ENCODE results near the gene SYTL2.

The SYTL2 gene

DNA sequence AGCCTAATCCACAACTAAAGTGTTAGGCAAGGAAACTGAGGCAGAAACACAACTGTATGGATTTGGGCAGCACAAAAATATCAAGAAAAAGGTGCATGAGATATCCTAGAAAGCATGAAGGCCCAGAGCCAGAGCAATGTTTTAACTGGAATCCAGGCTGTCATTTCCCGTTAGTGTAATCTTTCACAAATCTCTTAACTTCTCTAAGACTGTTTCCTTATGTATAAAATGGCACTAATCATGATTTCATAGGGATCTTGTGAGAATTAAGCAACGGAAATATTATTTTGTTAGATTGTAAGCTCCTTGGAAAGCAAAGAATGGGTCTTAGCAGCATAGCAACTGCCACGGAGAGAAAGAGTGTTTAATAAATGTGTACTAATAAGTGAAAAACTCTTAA lies 14.7 kb upstream of the SYTL2 start:
- no peak for FAIRE-seq

DNA sequence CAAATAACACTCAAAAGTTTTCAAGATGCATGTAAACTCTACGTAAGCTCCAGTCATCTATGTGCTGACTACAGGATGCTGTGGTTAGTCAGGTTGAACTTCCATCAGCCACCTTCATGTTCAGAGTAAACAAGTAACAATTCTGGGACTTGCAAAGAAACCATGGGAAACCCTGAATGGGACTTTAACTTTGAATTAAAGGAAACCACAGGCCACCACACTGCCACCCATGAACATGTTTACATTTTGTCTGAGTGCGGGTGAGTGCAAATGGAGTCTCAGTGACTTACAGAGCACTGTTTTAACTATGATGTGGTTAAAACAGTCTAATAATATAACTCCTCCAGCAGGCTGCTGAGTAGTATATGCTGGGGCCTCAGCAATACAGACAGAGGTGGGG lies 12.9 kb upstream of the SYTL2 start:
- no peak for FAIRE-seq

DNA sequence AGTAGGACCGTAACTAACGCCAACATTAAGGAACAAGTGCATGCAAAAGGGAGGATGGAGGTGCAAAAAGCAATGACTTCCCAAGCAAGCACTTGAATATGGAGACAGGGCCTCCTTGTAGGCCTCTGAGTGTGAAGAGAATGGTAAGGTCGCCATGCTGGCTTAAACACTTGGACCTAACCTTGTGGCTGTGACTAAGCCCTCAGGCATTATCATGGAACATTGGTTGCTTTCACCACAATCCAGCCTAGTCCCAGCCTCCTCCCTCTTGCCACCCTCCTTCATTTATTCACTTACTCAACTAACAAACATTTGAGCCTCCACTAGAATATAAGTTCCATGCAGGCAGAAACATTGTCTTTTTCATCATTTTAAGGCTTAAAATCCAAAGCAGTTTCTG lies 11.9 kb upstream of the SYTL2 start:
- no peak for FAIRE-seq

DNA sequence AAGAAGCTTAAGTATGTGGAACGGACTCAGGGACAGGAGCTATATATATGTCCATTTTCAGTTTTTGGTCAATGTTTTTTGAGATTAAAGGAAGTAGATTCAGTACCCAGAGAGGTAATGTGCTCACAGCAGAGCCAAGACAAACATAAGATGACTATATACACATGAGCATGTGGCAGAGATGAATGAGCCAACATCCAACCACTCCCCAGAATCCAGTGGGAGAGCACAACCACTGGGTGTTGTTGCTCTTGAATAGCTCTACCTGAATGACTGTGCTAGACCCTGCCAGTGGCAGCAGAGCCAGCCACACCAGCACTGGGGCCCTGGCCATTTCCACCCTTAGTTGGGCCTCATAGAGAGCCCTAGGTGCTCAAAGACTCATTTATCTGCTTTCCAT lies 10.7 kb upstream of the SYTL2 start:
- no peak for FAIRE-seq

DNA sequence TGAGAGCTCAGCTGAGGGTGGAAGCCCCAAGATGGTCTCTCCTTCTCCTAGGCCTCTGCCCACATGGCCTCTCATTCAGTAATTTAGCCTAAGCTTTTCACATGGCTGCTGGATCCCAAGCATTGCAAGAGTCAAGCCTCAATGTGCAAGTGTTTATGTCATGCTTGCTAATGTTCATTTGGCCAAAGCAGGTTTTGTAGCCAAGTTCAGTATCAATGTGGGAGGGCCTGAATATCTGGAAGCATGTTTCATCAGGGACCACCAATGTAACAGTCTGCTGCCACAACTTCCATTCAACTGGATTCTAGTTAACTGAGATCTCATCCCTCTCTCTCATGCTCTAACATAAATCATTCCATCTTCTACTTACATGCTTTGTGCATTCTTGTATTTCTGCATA lies 8.5 kb upstream of the SYTL2 start:
- FAIRE-seq: no peak

DNA sequence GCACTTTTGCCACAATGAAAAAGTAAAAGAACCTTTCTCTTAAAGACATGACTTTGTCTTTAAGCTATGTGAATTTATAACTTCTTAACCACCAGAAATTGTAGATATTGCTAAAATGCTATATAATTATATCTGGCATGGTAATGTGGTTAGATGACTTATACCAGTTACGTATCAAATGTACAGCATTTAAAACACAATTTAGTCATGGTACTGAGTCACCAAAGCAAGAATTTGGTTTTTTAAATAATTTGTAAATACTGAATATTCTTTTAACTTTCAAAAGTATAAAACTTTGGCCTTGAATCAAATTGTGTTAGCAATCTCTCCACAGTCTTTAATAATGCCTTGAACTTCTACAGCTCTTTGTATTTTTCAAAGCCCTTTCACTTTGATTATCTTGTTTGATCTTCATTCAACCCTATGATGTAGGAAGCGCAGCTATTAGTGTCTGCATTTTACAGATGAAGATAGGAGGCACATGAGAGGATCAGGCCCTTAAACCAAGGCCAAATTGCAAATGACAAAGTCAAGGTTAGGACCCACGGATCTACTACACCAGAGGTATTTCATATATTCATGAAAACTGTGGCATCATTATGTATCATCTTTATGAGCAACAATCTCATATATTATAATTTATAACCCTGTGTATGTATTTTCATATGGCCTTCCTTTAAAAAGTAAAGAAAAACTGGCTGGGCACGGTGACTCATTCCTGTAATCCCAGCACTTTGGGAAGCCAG lies 4.4 kb upstream of the SYTL2 start:
- FAIRE-seq: no peak

DNA sequence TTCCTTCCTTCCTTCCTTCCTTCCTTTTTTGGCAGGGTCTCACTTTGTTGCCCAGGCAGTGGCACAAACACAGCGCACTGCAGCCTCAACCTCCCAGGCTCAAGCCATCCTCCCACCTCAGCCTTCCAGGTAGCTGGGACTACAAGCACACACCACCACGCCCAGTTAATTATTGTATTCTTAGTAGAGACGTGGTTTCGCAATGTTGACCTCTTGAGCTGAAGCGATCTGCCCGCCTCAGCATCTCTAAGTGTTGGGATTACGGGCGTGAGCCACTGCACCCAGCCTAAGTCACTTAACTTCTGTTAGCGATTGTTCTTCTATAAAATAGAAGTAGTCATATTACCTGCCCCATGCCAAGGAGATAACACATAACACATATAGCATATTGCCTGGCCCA lies 2.8 kb upstream of the SYTL2 start:
- FAIRE-seq: no peak

DNA sequence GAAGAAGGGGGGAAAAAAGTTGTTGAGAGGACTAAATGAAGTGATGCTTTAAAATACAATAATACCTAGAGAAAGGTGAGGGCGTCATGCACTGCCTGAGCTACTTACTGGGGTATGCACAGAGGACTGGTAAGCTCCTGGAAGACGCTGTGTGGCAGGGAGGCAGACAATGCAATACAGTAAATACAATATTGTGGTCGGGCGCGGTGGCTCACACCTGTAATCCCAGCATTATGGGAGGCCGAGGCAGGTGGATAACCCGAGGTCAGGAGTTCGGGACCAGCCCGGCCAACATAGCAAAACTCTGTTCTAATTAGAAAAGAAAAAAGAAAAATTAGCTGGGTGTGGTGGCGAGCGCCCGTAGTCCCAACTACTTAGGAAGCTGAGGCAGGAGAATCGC lies 683 bp upstream of the SYTL2 start:
- FAIRE-seq: no peak

DNA sequence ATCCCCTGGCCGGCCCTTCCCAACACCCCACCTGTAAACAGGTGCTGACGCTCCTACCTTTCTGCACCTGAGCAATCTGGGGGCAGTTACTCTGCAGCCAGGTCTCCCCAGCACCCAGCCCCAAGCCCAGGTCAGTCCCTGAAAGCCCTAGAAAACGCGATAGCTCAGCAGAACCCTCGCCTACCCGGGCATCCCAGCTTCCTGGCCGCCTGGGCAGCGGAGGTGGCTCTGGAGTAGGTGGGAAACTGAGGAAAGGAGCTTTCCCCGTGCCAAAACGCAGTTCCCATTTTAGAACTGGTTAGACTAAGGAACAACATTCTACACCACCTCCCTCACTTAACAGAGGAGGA lies 445 bp downstream of the SYTL2 start:
- FAIRE-seq: no peak

DNA sequence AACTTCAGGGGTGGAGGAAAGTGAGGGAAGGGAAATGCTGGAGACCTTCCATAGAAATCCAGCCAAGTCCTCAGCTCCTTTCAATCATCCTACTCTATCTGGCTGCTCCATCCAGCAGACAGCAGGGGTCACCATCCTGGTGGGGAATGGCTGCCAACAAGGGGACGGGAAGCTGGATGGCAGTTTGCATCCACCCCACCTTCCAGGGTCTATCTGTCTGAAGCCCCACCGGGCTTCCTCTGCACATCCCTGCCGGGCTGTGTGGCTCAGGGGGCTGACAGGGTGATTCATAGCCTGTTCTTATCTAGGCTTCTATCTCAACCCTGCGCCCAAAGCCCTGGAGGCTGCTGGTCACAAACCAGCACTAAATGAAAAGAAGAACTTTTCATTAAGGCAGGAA lies 1.1 kb downstream of the SYTL2 start:
- FAIRE-seq: no peak

DNA sequence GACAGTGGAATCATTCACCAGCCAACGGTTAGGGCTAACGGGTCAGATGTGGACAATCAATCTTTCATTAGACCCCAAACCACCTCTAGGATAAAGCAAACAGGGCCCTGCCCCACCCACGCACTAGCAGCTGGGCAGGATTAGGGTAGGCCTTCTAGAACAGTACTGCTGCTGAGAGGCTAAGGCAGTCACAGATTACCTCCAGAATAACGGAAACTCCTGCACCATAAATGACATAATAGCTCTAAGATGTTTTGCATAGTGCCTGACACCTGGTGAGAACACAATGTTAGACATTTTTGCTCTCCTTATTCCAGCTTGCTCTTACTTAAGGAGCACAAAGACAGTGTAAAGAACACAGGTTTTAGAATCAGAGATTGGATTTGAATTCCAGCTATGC lies 1.8 kb downstream of the SYTL2 start:
- no peak for FAIRE-seq

DNA sequence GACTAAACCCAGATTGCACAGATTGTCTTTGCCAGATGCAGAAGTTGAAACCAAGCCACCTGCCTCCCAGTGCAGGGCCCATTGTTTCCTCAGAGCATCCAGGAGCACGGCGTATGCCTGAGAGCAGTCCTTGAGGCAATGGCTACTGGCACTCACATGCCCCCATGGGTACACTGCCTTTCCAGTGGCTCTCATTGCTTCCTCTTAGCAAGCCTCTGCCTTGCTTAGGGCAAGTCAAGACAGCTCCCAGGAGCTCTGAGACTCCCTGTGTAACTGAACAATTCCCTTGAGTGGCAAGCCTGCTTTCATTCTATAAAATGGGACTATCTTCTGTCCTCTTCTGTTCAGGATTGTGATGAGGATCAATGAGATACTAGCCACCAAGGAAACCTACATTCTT lies 4.1 kb downstream of the SYTL2 start:
- FAIRE-seq: no peak

DNA sequence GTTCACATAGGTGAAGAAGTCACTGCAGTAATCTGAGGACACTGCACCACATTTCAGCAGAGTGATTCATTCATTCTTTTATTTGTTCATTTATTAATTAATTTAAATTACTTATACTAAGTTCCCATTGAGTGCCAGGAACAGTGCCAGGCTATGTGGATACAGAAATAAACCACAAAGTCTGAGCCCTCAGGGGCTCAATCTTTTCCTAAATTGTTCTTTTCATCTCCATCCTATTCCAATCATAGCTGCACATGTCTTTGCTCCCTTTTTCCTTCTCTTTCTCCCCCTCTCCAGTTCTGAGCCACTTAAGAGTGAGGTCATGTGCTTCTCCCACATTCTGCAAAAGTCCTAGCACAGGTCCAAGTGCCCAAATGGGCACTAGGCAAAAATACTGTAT lies 4.9 kb downstream of the SYTL2 start:
- FAIRE-seq: no peak

DNA sequence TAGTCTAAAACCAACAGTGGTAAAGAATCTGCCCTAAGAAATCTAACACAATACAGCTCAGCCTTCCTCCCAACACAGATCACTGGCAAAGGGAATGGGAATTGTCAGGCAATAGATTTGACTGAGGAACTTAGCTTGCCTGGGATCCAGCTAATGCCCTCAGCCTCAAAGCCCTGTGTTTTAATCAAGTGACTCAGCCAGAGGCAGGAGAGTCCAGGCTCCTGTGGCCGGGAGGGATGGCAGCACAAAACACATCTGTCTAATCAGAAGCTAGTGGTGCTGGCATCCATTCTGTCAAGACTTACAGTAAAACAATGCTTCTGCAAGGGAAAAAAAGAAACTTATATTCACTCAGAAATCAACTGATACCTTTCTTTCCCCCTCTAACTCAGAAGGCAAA lies 5.6 kb downstream of the SYTL2 start:
- FAIRE-seq: no peak

DNA sequence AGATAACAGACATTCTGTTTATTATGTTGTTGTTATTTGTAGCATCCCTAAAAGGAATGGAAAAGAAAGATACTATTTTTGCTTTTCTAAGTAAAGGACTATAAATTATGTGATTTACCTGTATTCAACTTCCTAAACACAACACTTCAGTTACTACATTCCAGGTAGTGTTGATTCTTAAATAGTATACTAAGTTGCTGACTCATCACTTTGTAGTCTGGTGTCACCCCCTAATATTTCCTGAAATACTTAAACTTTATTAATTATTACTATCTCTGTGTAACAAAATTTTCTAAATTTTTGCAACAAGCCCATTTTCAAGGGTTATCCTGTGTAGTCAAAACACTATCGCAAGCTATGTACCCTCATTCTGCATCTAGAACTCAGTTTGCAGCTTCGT lies 7.0 kb downstream of the SYTL2 start:
- FAIRE-seq: no peak

DNA sequence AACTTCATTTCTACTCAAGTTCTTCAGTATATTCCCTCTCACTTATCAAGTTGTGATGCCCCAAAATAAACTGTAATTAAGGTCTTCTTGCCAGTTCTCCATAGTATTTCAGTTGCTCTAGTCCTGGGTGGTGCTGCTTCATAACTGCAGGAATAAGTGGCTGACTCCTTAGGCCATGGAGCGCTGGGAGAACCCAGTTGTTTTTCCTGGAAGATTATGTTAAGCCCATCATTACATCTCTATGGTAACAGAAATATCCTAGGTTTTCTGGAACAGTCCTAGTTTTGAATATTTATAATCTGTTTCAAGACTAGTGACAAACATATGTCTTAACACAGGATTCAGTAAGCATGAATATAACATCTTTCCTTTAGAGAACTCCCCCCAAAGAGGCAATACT lies 7.6 kb downstream of the SYTL2 start:
- no peak for FAIRE-seq

DNA sequence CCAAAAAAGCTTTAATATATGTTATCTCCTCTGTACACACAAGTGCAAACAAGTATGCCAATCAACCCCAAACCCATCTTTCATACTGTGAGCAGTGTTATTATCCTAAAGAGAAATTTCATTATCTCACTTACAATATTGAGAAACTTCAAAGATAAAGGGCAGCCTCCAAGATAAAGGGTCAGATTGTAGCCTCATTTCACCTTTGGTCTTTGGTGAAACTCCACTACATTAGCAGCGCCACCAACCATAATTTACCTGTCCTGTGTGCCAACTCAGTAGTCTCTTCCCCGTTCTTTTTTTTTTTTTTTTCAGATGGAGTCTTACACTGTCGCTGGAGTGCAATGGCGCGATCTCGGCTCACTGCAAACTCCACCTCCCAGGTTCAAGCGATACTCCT lies 9.4 kb downstream of the SYTL2 start:
- FAIRE-seq: no peak

DNA sequence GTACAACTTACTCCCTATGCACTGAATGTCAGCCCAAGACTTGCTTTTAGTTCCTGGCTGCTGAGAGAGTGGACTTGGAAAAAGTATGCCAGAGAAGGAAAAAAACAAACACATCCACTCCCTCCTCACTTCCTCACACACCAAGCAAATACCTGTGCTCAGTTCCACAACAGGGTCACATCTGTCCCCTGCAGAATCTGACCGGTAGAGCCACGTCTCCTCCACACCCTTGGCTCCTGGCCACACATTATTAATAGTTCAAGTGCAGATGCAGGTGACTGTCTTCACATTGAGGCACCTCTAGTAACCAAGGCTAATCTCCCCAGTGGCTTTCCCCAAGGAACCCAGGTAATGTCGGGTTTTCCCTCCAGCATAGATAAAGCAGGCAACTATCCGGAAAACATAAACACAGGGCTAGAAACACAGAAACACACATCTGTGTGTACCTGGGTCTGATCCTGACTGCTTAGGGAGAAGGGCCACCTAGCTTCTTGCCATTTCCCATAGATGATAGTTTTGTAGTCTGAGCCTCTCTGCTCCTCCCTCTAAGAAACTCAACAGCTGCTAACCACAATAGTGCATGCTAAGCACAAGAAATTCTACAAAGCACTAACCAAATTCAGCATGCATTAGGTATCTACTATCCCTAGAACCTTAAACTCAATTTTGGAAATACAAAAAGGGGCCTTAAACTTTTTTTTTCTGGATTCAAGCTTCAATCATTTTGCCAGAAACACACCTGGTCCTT lies 10.2 kb downstream of the SYTL2 start:
- no peak for FAIRE-seq

DNA sequence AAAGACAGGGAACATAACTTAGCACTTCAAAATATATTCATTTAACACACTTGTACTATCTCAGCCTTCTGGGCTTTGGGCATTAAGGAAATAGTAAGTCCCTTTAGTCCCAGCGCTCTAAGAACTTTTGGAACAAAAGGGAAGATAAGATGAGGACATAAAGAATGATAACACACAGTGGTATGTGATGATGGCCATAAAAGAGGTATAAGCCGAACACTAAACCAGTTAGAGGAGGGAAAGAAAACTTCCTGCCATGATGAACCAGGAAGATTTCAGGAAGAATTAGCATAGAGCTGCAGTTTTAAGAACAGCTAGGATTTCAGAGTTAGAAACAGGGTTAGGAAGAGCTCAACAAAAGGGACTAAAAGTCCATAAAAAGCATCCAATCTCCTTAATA lies 11.8 kb downstream of the SYTL2 start:
- FAIRE-seq: no peak

DNA sequence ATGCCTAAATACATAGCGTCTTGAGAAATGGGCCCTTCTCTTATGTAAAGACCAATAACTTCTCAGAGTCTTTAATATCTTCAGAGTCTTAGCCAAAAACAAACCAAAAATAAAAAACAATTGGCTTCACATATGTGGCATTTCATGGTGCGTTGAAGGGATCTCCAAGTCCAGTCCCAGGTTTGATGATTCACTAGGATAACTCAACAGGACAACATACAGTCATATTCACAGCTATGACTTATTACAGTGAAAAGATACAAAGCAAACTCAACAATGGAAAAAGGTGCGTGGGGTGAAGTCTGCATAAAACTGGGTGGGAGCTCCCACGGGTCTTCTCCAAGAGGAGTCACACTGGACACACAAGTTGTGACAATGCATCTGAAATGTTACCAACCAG lies 12.6 kb downstream of the SYTL2 start:
- FAIRE-seq: no peak

DNA sequence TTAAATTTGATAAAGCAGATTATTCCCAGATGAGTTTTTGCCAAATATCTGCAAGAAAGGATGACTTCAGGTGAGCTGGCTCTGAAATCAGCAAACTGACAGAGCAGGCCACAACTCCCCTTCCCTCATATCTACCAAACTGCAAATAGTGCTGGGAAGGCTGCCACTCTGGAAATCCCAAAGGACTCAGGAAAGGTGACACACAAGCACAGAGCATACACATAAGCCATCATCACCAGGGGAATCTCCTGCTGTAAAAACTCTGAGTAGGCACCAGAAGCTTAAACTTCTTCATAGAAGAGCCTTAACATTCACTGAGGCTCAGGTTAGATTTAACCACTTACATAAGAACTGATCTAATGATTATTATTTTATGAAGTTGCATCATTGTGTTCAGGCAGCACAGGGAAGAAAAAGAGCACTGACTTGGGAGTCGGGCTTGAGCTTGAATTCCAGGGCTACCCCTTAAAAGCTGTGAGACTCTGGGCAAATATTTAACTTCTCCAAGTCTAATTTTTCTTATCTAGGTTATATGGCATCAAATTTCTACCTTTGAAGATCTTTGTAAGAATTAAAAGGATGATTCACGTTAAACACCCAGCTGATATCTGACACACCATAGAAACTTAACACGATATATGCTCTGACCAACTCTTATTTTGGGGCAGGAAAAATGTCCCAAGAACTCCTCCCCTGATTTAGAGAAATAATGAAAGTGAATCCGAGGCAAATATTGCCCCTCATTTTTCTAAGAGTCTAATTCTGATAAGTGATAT lies 15.0 kb downstream of the SYTL2 start:
- FAIRE-seq: no peak

DNA sequence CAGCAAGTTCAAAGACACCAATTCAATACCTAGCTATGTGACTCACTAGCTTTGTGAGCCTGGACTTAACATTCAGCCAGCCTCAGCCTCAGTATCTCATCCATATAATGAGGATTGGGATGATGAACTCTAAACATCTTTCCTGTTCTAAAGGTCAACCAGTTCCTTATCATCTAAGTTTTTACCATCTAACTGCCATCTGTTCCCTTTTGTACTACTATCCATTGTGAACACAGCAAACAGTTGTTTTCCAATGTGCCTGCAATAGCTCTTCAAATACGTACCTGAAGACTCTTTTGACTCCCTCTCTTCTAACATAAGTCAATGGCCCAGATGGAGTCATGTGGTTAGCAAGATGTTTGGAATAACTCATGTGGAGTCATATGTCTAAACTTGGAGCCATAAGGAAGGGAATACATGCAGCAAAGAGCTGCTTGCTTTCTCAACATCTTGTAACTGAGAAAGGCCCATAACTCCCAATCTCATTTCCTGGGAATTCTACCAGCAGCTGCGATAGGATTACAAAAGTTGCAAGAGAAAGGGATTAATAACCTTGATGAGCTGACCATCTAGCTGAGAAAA lies 19.4 kb downstream of the SYTL2 start:
- FAIRE-seq: no peak

DNA sequence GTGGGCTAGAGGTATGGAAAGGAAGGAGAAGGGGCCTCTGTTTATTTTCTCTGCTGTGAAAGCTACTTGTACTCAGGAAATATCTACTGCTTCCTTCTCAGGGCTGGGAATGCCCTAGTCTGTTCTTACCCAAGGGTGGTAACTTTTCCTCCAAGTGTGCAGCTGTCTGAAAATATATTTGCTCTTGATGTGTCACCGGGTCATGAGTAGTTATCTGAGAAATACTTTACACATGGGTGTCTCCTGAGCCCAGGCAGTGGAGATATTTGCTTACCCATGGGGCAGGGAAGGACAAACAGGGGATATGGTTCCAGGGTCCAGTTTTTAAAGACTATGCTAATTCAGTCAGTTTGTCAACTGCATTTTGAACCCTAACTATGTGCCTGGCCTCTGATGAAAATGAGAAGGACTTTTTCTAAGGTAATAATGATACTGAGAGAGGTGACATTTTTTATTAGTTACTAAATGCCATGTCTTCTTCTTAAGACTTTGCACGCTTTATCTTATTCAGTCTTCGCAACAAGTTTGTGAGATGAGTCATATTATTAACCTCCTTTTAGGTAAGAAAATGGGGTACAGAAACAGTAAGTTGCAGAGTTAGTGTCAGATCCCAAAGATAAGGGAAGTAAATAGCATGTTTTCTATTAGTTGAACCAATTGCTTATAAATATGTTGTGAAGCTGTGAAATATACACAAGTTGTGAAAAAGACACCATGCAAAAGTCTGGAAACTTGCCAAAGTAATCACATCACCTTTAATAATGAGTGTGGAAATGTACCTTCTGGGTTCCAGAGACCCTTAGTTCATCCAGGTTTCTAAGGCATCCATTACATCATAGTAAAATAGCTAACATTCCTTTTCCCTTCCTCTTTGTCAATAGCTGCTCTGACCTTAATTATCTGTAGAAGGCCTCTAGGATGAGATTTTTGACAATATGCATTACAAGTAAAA lies 22.9 kb downstream of the SYTL2 start:
- no peak for FAIRE-seq

Data from A204.1 (cell line).